GM12801 (cell line): Measurements from ENCODE around the gene FHIT.

ENCODE experiments used
- TF ChIP-seq, protein P1 (sequence below): IDR thresholded peaks from one replicate; pipeline ENCODE4 v1.5.1; 2011; ENCODE audit warnings: control low read depth; ENCODE audit not compliant: insufficient read length; ENCODE audit errors: extremely low read depth

The FHIT gene

DNA sequence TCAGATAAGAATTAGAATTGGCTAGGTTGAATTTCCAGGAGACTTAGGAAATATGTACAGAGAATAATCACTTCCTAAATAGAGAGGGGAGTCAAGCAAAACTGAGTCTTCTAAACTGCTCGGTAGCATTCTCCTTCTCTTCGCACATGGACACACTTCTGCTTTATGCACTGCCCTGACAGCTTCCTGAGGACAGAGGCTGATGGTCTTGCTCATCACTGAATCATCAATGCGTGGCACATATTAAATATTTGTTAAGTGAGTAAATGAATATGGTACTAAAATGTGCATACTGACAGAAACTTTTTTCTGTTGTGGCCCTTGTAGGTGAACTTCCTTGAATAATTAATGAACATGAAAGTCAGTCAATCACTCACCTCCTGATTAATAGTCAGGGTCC is 315.5 kb downstream of the FHIT start:
- TF ChIP-seq, protein P1, sequence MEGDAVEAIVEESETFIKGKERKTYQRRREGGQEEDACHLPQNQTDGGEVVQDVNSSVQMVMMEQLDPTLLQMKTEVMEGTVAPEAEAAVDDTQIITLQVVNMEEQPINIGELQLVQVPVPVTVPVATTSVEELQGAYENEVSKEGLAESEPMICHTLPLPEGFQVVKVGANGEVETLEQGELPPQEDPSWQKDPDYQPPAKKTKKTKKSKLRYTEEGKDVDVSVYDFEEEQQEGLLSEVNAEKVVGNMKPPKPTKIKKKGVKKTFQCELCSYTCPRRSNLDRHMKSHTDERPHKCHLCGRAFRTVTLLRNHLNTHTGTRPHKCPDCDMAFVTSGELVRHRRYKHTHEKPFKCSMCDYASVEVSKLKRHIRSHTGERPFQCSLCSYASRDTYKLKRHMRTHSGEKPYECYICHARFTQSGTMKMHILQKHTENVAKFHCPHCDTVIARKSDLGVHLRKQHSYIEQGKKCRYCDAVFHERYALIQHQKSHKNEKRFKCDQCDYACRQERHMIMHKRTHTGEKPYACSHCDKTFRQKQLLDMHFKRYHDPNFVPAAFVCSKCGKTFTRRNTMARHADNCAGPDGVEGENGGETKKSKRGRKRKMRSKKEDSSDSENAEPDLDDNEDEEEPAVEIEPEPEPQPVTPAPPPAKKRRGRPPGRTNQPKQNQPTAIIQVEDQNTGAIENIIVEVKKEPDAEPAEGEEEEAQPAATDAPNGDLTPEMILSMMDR: no peak

DNA sequence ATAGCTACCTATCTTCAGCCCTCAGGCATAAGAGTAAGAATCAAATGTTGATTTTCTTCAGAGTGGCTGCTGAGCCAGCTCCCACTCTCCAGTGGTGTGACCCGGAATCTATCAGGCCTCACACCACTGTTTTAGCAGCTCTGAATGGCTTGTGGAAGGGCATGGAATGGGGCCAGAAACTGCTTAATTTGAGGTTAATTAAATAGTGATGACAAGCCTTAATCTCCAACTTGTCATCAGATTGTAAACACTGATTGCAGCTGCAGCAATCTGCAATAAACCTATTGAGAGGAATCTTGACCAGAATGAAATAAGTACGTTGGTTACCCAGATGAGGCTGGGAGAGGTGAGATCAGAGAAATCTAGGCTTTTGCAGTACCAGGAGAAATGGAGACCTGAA is 317.4 kb downstream of the FHIT start:
- TF ChIP-seq, protein P1: no peak

DNA sequence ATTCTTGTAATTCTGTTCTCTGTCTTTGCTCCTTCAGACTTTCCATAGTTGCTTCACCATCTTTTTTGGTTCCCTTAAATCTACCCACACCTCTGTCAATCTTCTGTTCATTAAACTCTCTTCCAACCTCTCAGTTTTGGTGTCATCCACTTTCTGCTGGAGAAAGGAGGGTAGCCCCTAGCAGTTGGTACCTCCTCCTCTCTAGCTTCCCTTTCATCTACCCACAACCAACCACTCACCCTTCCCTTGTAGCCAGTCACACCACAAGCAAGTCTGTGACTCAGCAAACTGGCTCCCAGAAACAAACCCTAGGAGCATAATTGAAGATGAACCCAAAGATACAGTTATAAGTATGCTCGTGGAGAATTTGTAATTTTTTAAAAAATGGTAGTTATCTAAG is 318.6 kb downstream of the FHIT start:
- TF ChIP-seq, protein P1: no peak

DNA sequence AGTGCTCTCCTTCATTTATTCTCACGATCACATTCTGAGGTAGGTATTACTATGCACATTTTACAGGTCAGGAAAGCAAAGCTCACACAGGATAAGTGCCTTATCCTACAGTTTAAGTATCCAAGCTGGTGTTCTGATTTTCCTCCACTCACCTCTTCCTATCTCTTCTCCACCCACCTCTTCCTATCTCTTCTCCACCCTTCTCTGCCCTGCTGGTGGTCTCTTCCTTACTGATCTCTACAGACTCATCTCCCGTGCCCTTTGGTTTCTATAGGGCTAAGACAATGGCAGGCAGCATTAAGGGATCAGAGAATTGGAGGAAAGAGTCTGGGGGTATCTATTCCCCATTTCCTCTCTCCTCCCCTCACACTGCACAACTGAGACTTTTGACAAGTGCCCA is 319.1 kb downstream of the FHIT start:
- TF ChIP-seq, protein P1: no peak

DNA sequence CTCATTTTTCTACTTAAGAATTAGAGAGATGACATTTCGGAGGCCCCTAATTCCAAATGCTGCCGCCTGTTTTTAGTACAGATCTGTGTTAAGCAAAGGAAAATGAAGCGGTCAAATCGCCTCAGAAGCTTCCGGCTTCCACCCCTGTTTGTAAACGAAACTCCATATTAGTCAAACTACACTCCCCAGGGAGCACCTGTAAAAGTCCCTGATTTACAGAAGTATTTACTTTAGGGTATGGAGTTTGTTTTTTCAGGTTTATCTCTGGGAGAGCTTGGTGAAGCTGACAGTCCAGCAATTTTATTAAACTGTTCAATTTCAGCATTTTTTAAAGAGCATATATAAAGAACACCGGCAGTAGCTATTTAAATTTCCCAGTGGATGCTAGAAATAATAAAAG is 319.8 kb downstream of the FHIT start:
- TF ChIP-seq, protein P1: no peak

DNA sequence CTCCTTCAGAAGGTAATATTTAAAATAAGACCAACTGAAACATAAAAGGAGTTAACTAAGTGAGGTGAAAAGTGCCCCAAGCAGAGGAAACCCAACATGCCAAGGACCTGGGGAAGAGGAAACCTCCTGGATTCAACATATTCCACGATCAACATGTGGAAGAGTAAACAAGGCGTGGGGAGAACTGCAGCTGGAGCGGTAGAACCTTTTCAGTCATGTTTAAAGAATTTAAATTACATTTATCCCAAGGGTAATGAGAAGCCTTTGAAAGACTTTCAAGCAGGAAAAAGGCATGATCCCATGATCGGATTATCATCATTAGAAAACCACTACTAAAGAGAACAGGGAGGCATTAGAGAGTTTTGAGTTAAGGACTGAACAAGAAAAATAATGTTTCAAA is 330.7 kb downstream of the FHIT start:
- TF ChIP-seq, protein P1: no peak

DNA sequence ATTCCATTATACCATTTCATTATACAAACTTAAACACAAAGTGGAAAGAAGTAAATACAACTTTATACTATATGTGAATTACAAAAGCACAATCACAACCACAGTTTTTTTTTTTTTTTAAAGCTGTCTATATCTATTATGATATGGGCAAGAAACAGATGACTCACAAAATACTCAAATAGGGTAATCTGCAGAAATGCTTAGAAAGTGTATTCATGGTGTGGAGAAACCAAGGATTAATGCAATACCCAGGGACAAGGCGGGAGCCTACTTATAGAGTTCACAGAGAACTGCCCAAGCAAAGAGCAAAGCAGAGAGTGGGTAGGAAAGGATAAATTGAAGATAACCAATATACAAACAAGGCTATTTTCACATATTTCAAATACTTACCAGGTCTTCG is 332.0 kb downstream of the FHIT start:
- TF ChIP-seq, protein P1: no peak

DNA sequence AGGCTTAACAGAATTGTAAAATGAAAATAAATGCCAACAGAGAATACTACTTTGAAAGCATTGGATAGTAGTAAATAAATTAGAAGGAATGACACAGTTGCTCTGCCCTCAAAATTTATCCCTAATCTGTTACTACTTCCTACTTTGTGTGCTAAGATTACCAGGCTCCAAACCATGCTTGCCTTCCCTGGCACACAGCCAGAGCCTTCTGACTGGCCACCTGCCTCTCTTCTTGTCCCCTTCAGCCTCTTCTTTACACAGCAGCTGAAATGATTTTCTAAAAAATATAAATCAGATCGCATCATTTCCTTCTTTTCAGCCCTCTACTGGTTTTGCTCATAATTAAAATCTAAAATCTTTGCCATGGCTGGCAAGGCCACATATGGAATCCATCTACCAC is 334.1 kb downstream of the FHIT start:
- TF ChIP-seq, protein P1: no peak
